CD14-positive monocyte (primary cell): ENCODE data around the gene PRR22. TPM values are rescaled to one million over a fixed set of nuclear protein-coding genes. Genes with fewer than 3 reads are reported as not detected.

Source experiments
- DNase-seq, 3 donors: peaks; one replicate each; pipeline ENCODE4 v3.0.0-alpha.2; 2011 to 2022
- H2AFZ ChIP-seq: 2 replicates; pipeline ENCODE4 v1.6.0; 2012; ENCODE audit warnings: mild to moderate bottlenecking, low read depth, low read length, inconsistent platforms; ENCODE audit not compliant: insufficient read depth, poor library complexity, severe bottlenecking
- H3K27ac ChIP-seq, 2 donors: 1 replicate in 1 of 2; 2 replicates in 1 of 2; pipeline ENCODE4 v1.5.1; 2012 to 2013; ENCODE audit warnings: low read length in 2 of 2, control low read depth in 1 of 2, inconsistent platforms in 1 of 2, low read depth in 1 of 2, mild to moderate bottlenecking in 1 of 2
- H3K27me3 ChIP-seq, 2 donors: one replicate each; pipeline versions ENCODE4 v1.6.0 to v1.6.1; 2011 to 2013; ENCODE audit warnings: low read length in 2 of 2; ENCODE audit not compliant: control insufficient read depth in 2 of 2, insufficient read depth in 2 of 2
- H3K36me3 ChIP-seq, 2 donors: replicated peaks in 1 of 2; 1 replicate in 1 of 2; 2 replicates in 1 of 2; pipeline versions ENCODE4 v1.5.1 to v1.6.1; 2012 to 2013; ENCODE audit warnings: low read length in 2 of 2, control low read depth in 1 of 2, inconsistent platforms in 1 of 2, mild to moderate bottlenecking in 1 of 2; ENCODE audit not compliant: insufficient read depth in 2 of 2, control insufficient read depth in 1 of 2
- H3K4me1 ChIP-seq, 2 donors: 1 replicate in 1 of 2; 2 replicates in 1 of 2; pipeline versions ENCODE4 v1.5.1 to v1.6.1; 2012 to 2013; ENCODE audit warnings: low read length in 2 of 2, control low read depth in 1 of 2, inconsistent platforms in 1 of 2, mild to moderate bottlenecking in 1 of 2, moderate library complexity in 1 of 2; ENCODE audit not compliant: insufficient read depth in 2 of 2, control insufficient read depth in 1 of 2
- H3K4me2 ChIP-seq: replicated peaks from 2 replicates; pipeline ENCODE3; 2012; ENCODE audit warnings: low read length, moderate library complexity, mild to moderate bottlenecking; ENCODE audit not compliant: poor library complexity, severe bottlenecking; ENCODE audit errors: extremely low read depth
- H3K4me3 ChIP-seq, 3 experiments: fragments of 200-600 bp in 1 of 3; sonication (generic) in 1 of 3; replicated peaks in 1 of 3; 1 replicate in 2 of 3; 2 replicates in 1 of 3; pipeline ENCODE4 v1.5.1; 2011 to 2013; ENCODE audit warnings: low read length in 3 of 3, mild to moderate bottlenecking in 3 of 3, control low read depth in 2 of 3, low read depth in 2 of 3, inconsistent platforms in 1 of 3, moderate library complexity in 1 of 3
- H3K79me2 ChIP-seq: 2 replicates; pipeline ENCODE4 v1.6.0; 2012; ENCODE audit warnings: mild to moderate bottlenecking, control low read depth, inconsistent platforms, low read length, moderate library complexity; ENCODE audit not compliant: insufficient read depth
- H3K9ac ChIP-seq: 2 replicates; pipeline ENCODE4 v1.6.0; 2017; ENCODE audit warnings: low read length, mild to moderate bottlenecking; ENCODE audit not compliant: insufficient read depth, poor library complexity, severe bottlenecking
- H3K9me3 ChIP-seq, 2 donors: replicated peaks in 1 of 2; 1 replicate in 1 of 2; 2 replicates in 1 of 2; pipeline versions ENCODE4 v1.5.1 to v1.6.1; 2012 to 2013; ENCODE audit warnings: low read length in 2 of 2, control low read depth in 1 of 2; ENCODE audit not compliant: control insufficient read depth in 1 of 2, insufficient read depth in 1 of 2
- H4K20me1 ChIP-seq: 2 replicates; pipeline ENCODE4 v1.6.0; 2012; ENCODE audit warnings: mild to moderate bottlenecking, low read length, control low read depth, moderate library complexity; ENCODE audit not compliant: insufficient read depth
- H3K27ac Mint-ChIP-seq, 7 donors: one replicate each; pipeline ENCODE4 v1.8.0; 2020; ENCODE audit warnings: mild to moderate bottlenecking in 7 of 7, mixed read lengths in 7 of 7, moderate library complexity in 6 of 7, inconsistent platforms in 2 of 7
- H3K27me3 Mint-ChIP-seq, 3 donors: one replicate each; pipeline ENCODE4 v1.8.0; 2021 to 2022; ENCODE audit warnings: low read depth in 3 of 3, mild to moderate bottlenecking in 3 of 3, mixed read lengths in 3 of 3, moderate library complexity in 3 of 3, inconsistent platforms in 1 of 3
- H3K36me3 Mint-ChIP-seq, 2 donors: one replicate each; pipeline ENCODE4 v1.8.0; 2020; ENCODE audit warnings: mixed read lengths in 2 of 2, inconsistent platforms in 1 of 2, mild to moderate bottlenecking in 1 of 2
- H3K4me1 Mint-ChIP-seq: one replicate; pipeline ENCODE4 v1.8.0; 2020; ENCODE audit warnings: mild to moderate bottlenecking, mixed read lengths
- H3K4me3 Mint-ChIP-seq, 2 donors: one replicate each; pipeline ENCODE4 v1.8.0; 2020; ENCODE audit warnings: mild to moderate bottlenecking in 2 of 2, mixed read lengths in 2 of 2, moderate library complexity in 1 of 2
- H3K9me3 Mint-ChIP-seq, 7 donors: one replicate each; pipeline ENCODE4 v1.8.0; 2020 to 2022; ENCODE audit warnings: mixed read lengths in 7 of 7, mild to moderate bottlenecking in 6 of 7, moderate library complexity in 6 of 7, inconsistent platforms in 2 of 7
- CTCF ChIP-seq: fragments of 200-600 bp; IDR thresholded peaks from one replicate; pipeline ENCODE4 v1.8.0; 2022; ENCODE audit warnings: antibody characterized with exemption, mild to moderate bottlenecking
- WGBS: methylation state at CpG from one replicate; pipeline ENCODE4 v1.1.5; 2013; ENCODE audit warnings: missing lambda C conversion rate; ENCODE audit not compliant: insufficient coverage; 5-methylcytosine and 5-hydroxymethylcytosine counted together
- intact Hi-C, 2 donors: fragments of 100-400 bp; cut with micrococcal nuclease; formaldehyde crosslinking; loops; one replicate each; pipeline versions ENCODE4 v1.15.0 to v1.15.1; 2023
- polyA plus RNA-seq, 3 donors: library from polyadenylated mRNA; depleted of rRNA in 1 of 3; unstranded in 2 of 3; stranded (reverse) in 1 of 3; fragments of 300-500 nt in 2 of 3; fragments of >200 nt in 1 of 3; fragmentation: Illumina TruSeq in 2 of 3; gene quantifications; 1 replicate in 2 of 3; 2 replicates in 1 of 3; pipeline ENCODE4 v1.2.3, GENCODE V29; 2012 to 2021

The PRR22 gene
- polyA plus RNA-seq, 3 donors, result 0.15 to 1.6 TPM; not detected in 1

- intact Hi-C loops, result loop anchor here (5.0 to 10.0 kb wide), 2 partner anchors 222 to 224 kb away; no protein-coding TSS in a partner anchor
- Histone ChIP-seq H3K79me2 (no peaks in the 10 kb centered on the region), H2AFZ (no peak overlapping the region), H3K36me3 (no peaks in the 10 kb centered on the region), H3K9ac (no peak overlapping the region), H3K4me2 (no peak overlapping the region), H4K20me1 (no peaks in the 10 kb centered on the region), H3K4me1 (peaks cover 15 to 16% of the 10 kb centered on the region in 2 donors), H3K9me3 (peaks cover 2 to 7% of the 10 kb centered on the region in 2 donors), H3K27ac (no peak overlapping the region), H3K4me3 (no peak overlapping the region), H3K27me3 (peaks cover 9 to 39% of the 10 kb centered on the region in 2 donors)
- DNase-seq, result no peak
- Mint-ChIP-seq H3K4me1 (peaks cover 21% of the 10 kb centered on the region), H3K27ac (peak overlapping the region in 1 of 7 donors; percentile 7), H3K9me3 (peaks cover 0 to 20% (median 12%) of the 10 kb centered on the region in 7 donors), H3K27me3 (peaks cover 53 to 72% (median 66%) of the 10 kb centered on the region in 3 donors), H3K36me3 (peaks cover 2 to 6% of the 10 kb centered on the region in 2 donors), H3K4me3 (peak overlapping the region in 1 of 2 donors; percentile 82)
- 84% methylated on average over 12 of the region's 17 CpGs for WGBS
- no peak for TF ChIP-seq CTCF
Observed at GRCh38 chr19:5800361-5801270, 16.1 kb upstream of the PRR22 start.
